DND-41 (cell line): ENCODE data around the gene ZFAND6.

ENCODE experiments used
- CTCF ChIP-seq: IDR thresholded peaks from 2 replicates; pipeline ENCODE4 v1.5.1; 2012; ENCODE audit warnings: borderline replicate concordance, low read length, moderate library complexity, mild to moderate bottlenecking; ENCODE audit not compliant: poor library complexity, severe bottlenecking; ENCODE audit errors: extremely low read depth
- EZH2 ChIP-seq: IDR thresholded peaks from 3 replicates; pipeline ENCODE4 v1.6.1; 2012; ENCODE audit warnings: borderline replicate concordance, low read depth, mild to moderate bottlenecking, moderate library complexity, low read length, inconsistent platforms; ENCODE audit not compliant: severe bottlenecking

- TF ChIP-seq CTCF (no peak), EZH2 (no peak)
Observed at GRCh38 chr15:80072285-80072994, 13.0 kb downstream of the ZFAND6 start.
